ENCODE results near the gene ARIH1.

ARIH1 gene

GRCh38 chr15:72487070-72487797 lies 13.1 kb downstream of the ARIH1 start:
- no peak for DNase-seq (ENCODE audit: low spot score)

- no peak for DNase-seq (ENCODE audit: low spot score)
These were observed 14.4 kb downstream of the ARIH1 start for GRCh38 chr15:72488558-72488957.

GRCh38 chr15:72489943-72490554 lies 15.9 kb downstream of the ARIH1 start:
- no peak for DNase-seq (ENCODE audit: low spot score)

GRCh38 chr15:72491768-72492167 lies 17.6 kb downstream of the ARIH1 start:
- DNase-seq (ENCODE audit: low spot score) = no peak

GRCh38 chr15:72492733-72493132 lies 18.6 kb downstream of the ARIH1 start:
- DNase-seq (ENCODE audit: low spot score) = no peak

- no peak for DNase-seq (ENCODE audit: low spot score)
These were observed 19.1 kb downstream of the ARIH1 start for GRCh38 chr15:72493220-72493619.

GRCh38 chr15:72495007-72495406 lies 20.9 kb downstream of the ARIH1 start:
- no peak for DNase-seq (ENCODE audit: low spot score)

- DNase-seq (ENCODE audit: low spot score) = no peak
These were observed 22.7 kb downstream of the ARIH1 start for GRCh38 chr15:72496783-72497182.

- no peak for DNase-seq (ENCODE audit: low spot score)
These were observed 23.3 kb downstream of the ARIH1 start for GRCh38 chr15:72497402-72497801.

- no peak for DNase-seq (ENCODE audit: low spot score)
These were observed 28.2 kb downstream of the ARIH1 start for GRCh38 chr15:72502220-72502809.

- DNase-seq (ENCODE audit: low spot score) = no peak
These were observed 29.0 kb downstream of the ARIH1 start for GRCh38 chr15:72503147-72503546.

GRCh38 chr15:72507402-72508092 lies 33.4 kb downstream of the ARIH1 start:
- DNase-seq (ENCODE audit: low spot score) = no peak

GRCh38 chr15:72509484-72509883 lies 35.4 kb downstream of the ARIH1 start:
- no peak for DNase-seq (ENCODE audit: low spot score)

GRCh38 chr15:72511536-72511935 lies 37.4 kb downstream of the ARIH1 start:
- DNase-seq (ENCODE audit: low spot score) = no peak

- no peak for DNase-seq (ENCODE audit: low spot score)
These were observed 41.7 kb downstream of the ARIH1 start for GRCh38 chr15:72515591-72516389.

- DNase-seq (ENCODE audit: low spot score) = no peak
These were observed 42.6 kb downstream of the ARIH1 start for GRCh38 chr15:72516777-72517176.

GRCh38 chr15:72521682-72522081 lies 47.6 kb downstream of the ARIH1 start:
- no peak for DNase-seq (ENCODE audit: low spot score)

GRCh38 chr15:72532991-72533601 lies 59.0 kb downstream of the ARIH1 start:
- DNase-seq (ENCODE audit: low spot score) = no peak

GRCh38 chr15:72534523-72534922 lies 60.4 kb downstream of the ARIH1 start:
- DNase-seq (ENCODE audit: low spot score) = no peak

- DNase-seq (ENCODE audit: low spot score) = no peak
These were observed 61.8 kb downstream of the ARIH1 start for GRCh38 chr15:72535911-72536310.

GRCh38 chr15:72536506-72536905 lies 62.4 kb downstream of the ARIH1 start:
- no peak for DNase-seq (ENCODE audit: low spot score)

- no peak for DNase-seq (ENCODE audit: low spot score)
These were observed 64.8 kb downstream of the ARIH1 start for GRCh38 chr15:72538931-72539330.
